Type B pancreatic cell (in vitro differentiated cells): ENCODE measurements around the gene RENBP. TPM values are rescaled to one million over a fixed set of nuclear protein-coding genes. Genes with fewer than 3 reads are reported as not detected.
A peak's percentile ranks its signal among the peaks of the same experiment; 100 is the strongest.

ENCODE experiments used
- DNase-seq: peaks from one replicate; pipeline ENCODE4 v3.0.0; 2021; ENCODE audit warnings: mixed read lengths; ENCODE audit not compliant: unreplicated experiment; ENCODE audit errors: extremely low spot score
- H3K27ac Mint-ChIP-seq: 2 replicates; pipeline ENCODE4 v1.8.0; 2021; ENCODE audit warnings: mild to moderate bottlenecking, mixed read lengths
- H3K27me3 Mint-ChIP-seq: 2 replicates; pipeline ENCODE4 v1.8.0; 2021; ENCODE audit warnings: mixed read lengths
- H3K36me3 Mint-ChIP-seq: 2 replicates; pipeline ENCODE4 v1.8.0; 2021; ENCODE audit warnings: mixed read lengths
- H3K4me1 Mint-ChIP-seq: one replicate; pipeline ENCODE4 v1.8.0; 2021; ENCODE audit warnings: mixed read lengths; ENCODE audit not compliant: unreplicated experiment
- H3K4me3 Mint-ChIP-seq: 2 replicates; pipeline ENCODE4 v1.8.0; 2021; ENCODE audit warnings: mild to moderate bottlenecking, mixed read lengths
- H3K9me3 Mint-ChIP-seq: 2 replicates; pipeline ENCODE4 v1.8.0; 2021; ENCODE audit warnings: mixed read lengths
- total RNA-seq: library from RNA; stranded (reverse); gene quantifications from 2 replicates; pipeline ENCODE4 v1.2.1, GENCODE V29; 2021; ENCODE audit warnings: low replicate concordance
- TF ChIP-seq, protein P1 (sequence below): fragments of 200-600 bp; sonication (generic); conservative IDR thresholded peaks from 2 replicates; pipeline ENCODE4 v1.5.0; 2021; ENCODE audit warnings: antibody characterized with exemption, mild to moderate bottlenecking

Gene RENBP
- total RNA-seq, 1 donor from 2014 or later = 6.7 TPM

- no peak overlapping the region for H3K27ac Mint-ChIP-seq
- H3K27me3 Mint-ChIP-seq = no peaks in the 10 kb centered on the region
- TF ChIP-seq, protein P1, sequence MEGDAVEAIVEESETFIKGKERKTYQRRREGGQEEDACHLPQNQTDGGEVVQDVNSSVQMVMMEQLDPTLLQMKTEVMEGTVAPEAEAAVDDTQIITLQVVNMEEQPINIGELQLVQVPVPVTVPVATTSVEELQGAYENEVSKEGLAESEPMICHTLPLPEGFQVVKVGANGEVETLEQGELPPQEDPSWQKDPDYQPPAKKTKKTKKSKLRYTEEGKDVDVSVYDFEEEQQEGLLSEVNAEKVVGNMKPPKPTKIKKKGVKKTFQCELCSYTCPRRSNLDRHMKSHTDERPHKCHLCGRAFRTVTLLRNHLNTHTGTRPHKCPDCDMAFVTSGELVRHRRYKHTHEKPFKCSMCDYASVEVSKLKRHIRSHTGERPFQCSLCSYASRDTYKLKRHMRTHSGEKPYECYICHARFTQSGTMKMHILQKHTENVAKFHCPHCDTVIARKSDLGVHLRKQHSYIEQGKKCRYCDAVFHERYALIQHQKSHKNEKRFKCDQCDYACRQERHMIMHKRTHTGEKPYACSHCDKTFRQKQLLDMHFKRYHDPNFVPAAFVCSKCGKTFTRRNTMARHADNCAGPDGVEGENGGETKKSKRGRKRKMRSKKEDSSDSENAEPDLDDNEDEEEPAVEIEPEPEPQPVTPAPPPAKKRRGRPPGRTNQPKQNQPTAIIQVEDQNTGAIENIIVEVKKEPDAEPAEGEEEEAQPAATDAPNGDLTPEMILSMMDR = no peak
- H3K9me3 Mint-ChIP-seq = no peaks in the 10 kb centered on the region
- no peak overlapping the region for H3K4me3 Mint-ChIP-seq
- H3K4me1 Mint-ChIP-seq = no peaks in the 10 kb centered on the region
- no peak for DNase-seq
- peaks cover 6% of the 10 kb centered on the region for H3K36me3 Mint-ChIP-seq
These were observed 10.8 kb upstream of the RENBP start for GRCh38 chrX:153955228-153955732.

DNA sequence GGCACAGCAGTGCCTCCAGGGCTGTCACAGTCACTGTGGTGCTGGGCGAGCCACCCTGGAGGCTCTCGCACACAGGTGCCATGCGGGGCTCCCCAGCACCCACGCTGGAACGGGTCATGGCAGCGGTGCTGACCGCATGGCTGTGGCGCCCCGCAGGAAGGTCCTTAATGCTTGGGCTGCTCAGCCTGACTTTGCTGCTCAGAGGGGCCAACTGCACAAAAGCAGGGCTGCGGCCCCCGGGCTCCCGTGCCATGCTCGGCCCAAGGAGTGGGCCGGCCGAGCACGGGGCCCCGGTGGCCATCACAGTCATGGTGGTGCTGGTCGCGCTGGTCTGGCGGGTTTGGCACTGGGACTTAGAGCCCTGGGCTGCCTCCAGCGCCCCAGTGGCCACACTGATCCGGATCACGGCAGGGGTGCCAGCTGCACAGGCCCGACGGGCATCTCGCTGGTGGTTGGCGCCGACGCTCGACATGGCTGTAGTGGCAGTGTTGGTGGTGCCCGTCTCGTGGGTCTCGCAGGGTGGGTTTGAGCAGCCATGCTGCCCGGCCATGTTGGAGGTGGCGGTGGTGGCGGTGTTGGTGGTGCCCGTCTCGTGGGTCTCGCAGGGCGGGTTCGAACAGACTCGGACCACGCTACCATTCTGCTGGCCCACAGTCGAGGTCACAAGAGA lies 10.2 kb upstream of the RENBP start:
- no peak overlapping the region for H3K4me3 Mint-ChIP-seq
- no peak for DNase-seq
- H3K27ac Mint-ChIP-seq = no peak overlapping the region
- H3K9me3 Mint-ChIP-seq = no peaks in the 10 kb centered on the region
- TF ChIP-seq, protein P1 = no peak
- no peaks in the 10 kb centered on the region for H3K27me3 Mint-ChIP-seq
- H3K4me1 Mint-ChIP-seq = no peaks in the 10 kb centered on the region
- H3K36me3 Mint-ChIP-seq = peaks cover 7% of the 10 kb centered on the region

DNA sequence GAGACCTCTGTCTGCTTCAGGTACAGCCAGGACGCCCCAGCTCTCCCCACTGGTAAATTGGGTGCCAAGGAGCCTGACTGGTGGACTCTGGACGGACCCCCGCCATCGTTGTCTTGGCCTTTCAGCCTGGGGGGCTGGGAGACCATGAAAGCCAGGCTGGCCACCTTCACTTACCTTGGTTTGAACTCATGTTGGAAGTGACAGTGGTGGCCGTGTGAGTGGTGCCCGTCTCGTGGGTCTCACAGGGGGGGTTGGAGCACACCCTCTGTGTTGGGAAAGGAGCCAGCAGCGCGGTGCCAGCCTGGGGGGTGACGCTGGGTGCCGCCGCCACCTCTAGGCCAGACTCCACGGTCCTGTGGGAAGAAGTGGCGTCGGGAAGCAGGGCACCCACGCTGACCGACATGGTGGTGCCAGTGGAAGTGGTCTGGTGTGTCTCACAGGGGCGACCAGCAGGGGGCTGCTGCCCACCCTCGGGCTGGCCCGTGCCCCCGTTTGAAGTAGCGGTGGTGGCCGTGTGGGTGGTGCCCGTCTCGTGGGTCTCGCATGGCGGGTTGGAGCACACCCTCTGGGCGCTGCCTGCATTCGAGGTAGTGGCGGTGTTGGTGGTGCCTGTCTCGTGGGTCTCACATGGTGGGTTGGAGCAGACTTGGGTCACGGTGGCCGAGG lies 9.6 kb upstream of the RENBP start:
- no peak overlapping the region for H3K4me3 Mint-ChIP-seq
- H3K9me3 Mint-ChIP-seq = no peaks in the 10 kb centered on the region
- H3K27ac Mint-ChIP-seq = no peak overlapping the region
- peaks cover 7% of the 10 kb centered on the region for H3K36me3 Mint-ChIP-seq
- H3K4me1 Mint-ChIP-seq = peaks cover 3% of the 10 kb centered on the region
- TF ChIP-seq, protein P1 = peak; percentile 36
- H3K27me3 Mint-ChIP-seq = no peaks in the 10 kb centered on the region
- DNase-seq = no peak

DNA sequence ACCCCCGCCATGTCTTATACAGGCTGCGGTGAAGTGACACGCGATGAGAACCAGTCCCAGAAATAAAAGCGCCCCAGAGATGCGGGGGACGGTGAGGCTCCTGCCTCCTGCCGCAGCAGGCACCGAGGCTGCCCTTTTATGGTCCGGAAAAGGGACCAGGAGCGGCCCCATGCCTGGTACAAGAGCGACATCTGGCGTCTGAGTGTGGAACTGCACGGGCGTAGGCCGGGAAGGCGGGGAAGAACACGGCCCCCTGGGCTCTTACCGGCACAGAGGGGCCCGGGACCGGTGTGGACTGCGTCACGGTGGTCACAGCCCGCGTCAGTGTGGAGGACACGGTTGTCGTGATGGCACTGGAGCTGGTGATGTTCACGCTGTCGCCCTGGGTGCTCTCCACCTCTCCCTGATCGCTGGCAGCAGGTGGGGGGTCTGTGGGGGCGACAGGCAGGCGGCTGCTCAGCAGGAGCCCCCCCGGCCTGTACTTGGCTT lies 8.9 kb upstream of the RENBP start:
- peak; percentile 90 for DNase-seq
- peaks cover 7% of the 10 kb centered on the region for H3K36me3 Mint-ChIP-seq
- H3K9me3 Mint-ChIP-seq = no peaks in the 10 kb centered on the region
- TF ChIP-seq, protein P1 = peak; percentile 99
- H3K27me3 Mint-ChIP-seq = no peaks in the 10 kb centered on the region
- H3K4me3 Mint-ChIP-seq = no peak overlapping the region
- peaks cover 8% of the 10 kb centered on the region for H3K4me1 Mint-ChIP-seq
- peak overlapping the region; percentile 51 for H3K27ac Mint-ChIP-seq

DNA sequence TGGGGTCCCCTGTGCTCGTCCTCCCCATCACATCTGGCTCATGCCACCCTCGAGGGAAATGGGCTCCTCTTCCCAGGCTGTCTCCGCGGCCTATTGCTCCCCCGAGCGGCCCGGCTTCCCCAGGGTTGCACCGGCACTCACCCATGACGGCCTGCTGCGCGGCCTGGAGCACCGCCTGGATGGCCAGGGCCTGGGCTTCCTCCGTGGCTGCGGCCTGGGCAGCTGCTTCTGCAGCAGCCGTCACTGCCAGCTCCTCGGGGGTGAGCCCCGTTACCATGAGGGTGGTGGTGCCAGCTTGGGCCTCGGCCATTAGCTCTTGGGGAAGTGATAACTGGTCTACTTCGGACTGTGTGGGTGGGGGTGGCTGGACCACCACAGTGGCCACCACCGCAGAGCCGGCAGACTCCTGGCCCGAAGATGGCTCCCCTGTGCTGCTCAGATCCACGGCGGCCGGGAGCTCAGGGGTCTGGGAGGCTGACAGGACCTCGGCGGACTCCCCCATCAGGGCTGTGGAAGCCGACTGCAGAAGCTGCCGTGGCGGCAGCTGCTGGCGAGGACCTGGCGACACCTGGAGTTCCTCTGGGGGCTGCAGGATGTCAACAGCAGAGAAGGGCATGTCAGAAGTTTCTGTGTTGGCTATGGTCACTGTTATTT lies 8.1 kb upstream of the RENBP start:
- Mint-ChIP-seq H3K27ac (peak overlapping the region; percentile 51), H3K36me3 (peaks cover 9% of the 10 kb centered on the region)

More for the DNA sequence above, 8.1 kb upstream of the RENBP start:
- H3K27me3 Mint-ChIP-seq = no peaks in the 10 kb centered on the region
- DNase-seq = no peak
- H3K4me3 Mint-ChIP-seq = no peak overlapping the region
- no peaks in the 10 kb centered on the region for H3K9me3 Mint-ChIP-seq
- TF ChIP-seq, protein P1 = no peak
- peaks cover 14% of the 10 kb centered on the region for H3K4me1 Mint-ChIP-seq
